Stimulated activated CD4-positive, alpha-beta T cell treated with anti-CD3 and anti-CD28 coated beads, Interleukin-4, amount 100 ng/mL, for 4 hours (primary cell): ENCODE data around the gene SIRT7.

ENCODE experiments used
- DNase-seq, 2 experiments: peaks; one replicate each; pipeline ENCODE4 v3.0.0-alpha.2; 2020

The SIRT7 gene

GRCh38 chr17:81917565-81918332, at the start of gene SIRT7:
SIRT7 (minus strand) TSS chr17:81918176; CDS start chr17:81918131, 45 bp downstream.
- DNase-seq: peak; percentile 79 to 80

GRCh38 chr17:81967244-81967532, 49.2 kb upstream of the SIRT7 start:
- no peak for DNase-seq

- DNase-seq: no peak
Observed at GRCh38 chr17:81966343-81967243, 48.6 kb upstream of the SIRT7 start.

- no peak for DNase-seq
Observed at GRCh38 chr17:81964081-81964849, 46.3 kb upstream of the SIRT7 start.

- no peak for DNase-seq
Observed at GRCh38 chr17:81962499-81963441, 44.8 kb upstream of the SIRT7 start.

- no peak for DNase-seq
Observed at GRCh38 chr17:81961521-81962498, 43.8 kb upstream of the SIRT7 start.

- no peak for DNase-seq
Observed at GRCh38 chr17:81961087-81961511, 43.1 kb upstream of the SIRT7 start, which contains the start of gene NOTUM. NOTUM (minus strand) TSS chr17:81961187; CDS start chr17:81960909, 278 bp downstream.

- no peak for DNase-seq
Observed at GRCh38 chr17:81960130-81960958, 42.4 kb upstream of the SIRT7 start.

GRCh38 chr17:81959362-81960129, 41.6 kb upstream of the SIRT7 start:
- DNase-seq: peak; percentile 75 to 86

GRCh38 chr17:81958633-81959342, 40.8 kb upstream of the SIRT7 start:
- no peak for DNase-seq

GRCh38 chr17:81957691-81958432, 39.9 kb upstream of the SIRT7 start:
- DNase-seq: no peak

GRCh38 chr17:81956607-81957589, 38.9 kb upstream of the SIRT7 start:
- DNase-seq: no peak

GRCh38 chr17:81955756-81956544, 38.0 kb upstream of the SIRT7 start:
- no peak for DNase-seq

- no peak for DNase-seq
Observed at GRCh38 chr17:81955058-81955681, 37.2 kb upstream of the SIRT7 start.
